Neural crest cell (in vitro differentiated cells): ENCODE results near the gene PRTN3. TPM values are rescaled to one million over a fixed set of nuclear protein-coding genes. Genes with fewer than 3 reads are reported as not detected.
A peak's percentile ranks its signal among the peaks of the same experiment; 100 is the strongest.

Source experiments
- DNase-seq: peaks from one replicate; pipeline ENCODE4 v3.0.0; 2021; ENCODE audit warnings: low read depth, mixed read lengths, low spot score
- H3K27ac Mint-ChIP-seq: one replicate; pipeline ENCODE4 v1.8.0; 2021; ENCODE audit warnings: mild to moderate bottlenecking, mixed read lengths; ENCODE audit not compliant: unreplicated experiment
- H3K27me3 Mint-ChIP-seq: 2 replicates; pipeline ENCODE4 v1.8.0; 2021; ENCODE audit warnings: low read depth, mild to moderate bottlenecking, mixed read lengths
- H3K36me3 Mint-ChIP-seq: 2 replicates; pipeline ENCODE4 v1.8.0; 2021; ENCODE audit warnings: low read depth, mild to moderate bottlenecking, mixed read lengths
- H3K4me1 Mint-ChIP-seq: 2 replicates; pipeline ENCODE4 v1.8.0; 2021; ENCODE audit warnings: mixed read lengths
- H3K4me3 Mint-ChIP-seq: one replicate; pipeline ENCODE4 v1.8.0; 2021; ENCODE audit warnings: mild to moderate bottlenecking, mixed read lengths
- H3K9me3 Mint-ChIP-seq: 2 replicates; pipeline ENCODE4 v1.8.0; 2021; ENCODE audit warnings: mixed read lengths
- CTCF ChIP-seq: fragments of 200-600 bp; sonication (generic); conservative IDR thresholded peaks from 2 replicates; pipeline ENCODE4 v1.5.0; 2021; ENCODE audit warnings: antibody characterized with exemption, mild to moderate bottlenecking
- total RNA-seq: library from RNA; stranded (reverse); gene quantifications from 2 replicates; pipeline ENCODE4 v1.2.1, GENCODE V29; 2021

The PRTN3 gene
- total RNA-seq, 1 donor from 2014 or later, result not detected

DNA sequence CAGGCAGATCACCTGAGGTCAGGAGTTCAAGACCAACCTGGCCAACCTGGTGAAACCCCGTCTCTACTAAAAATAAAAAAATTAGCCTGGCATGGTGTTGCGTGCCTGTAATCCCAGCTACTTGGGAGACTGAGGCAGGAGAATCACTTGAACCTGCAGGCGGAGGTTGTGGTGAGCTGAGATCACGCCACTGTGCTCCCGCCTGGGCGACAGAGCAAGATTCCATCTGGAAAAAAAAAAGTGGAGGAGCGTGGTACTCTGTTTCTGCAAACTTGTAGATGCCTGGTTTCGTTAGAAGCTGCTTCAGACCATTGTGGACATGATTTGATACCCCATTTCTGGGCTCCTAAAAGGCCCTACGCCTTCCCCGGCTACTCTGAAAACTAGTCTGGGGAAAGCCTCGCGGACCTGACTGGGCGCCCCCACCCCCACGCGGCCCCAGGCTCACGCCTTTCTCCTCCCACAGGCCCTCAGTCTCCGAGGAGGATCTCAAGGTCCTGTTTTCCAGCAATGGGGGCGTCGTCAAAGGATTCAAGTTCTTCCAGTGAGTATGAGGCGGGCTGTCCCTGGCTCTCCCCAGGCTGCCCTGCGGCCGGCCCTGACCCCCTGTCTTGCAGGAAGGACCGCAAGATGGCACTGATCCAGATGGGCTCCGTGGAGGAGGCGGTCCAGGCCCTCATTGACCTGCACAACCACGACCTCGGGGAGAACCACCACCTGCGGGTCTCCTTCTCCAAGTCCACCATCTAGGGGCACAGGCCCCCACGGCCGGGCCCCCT lies 30.5 kb upstream of the PRTN3 start:
- peaks cover 7% of the 10 kb centered on the region for H3K4me1 Mint-ChIP-seq
- H3K27me3 Mint-ChIP-seq, result peaks cover 18% of the 10 kb centered on the region
- peak overlapping the region; percentile 51 for H3K4me3 Mint-ChIP-seq
- no peak for DNase-seq
- H3K36me3 Mint-ChIP-seq, result peaks cover 32% of the 10 kb centered on the region
- no peaks in the 10 kb centered on the region for H3K9me3 Mint-ChIP-seq
- H3K27ac Mint-ChIP-seq, result no peak overlapping the region
- no peak for TF ChIP-seq CTCF

DNA sequence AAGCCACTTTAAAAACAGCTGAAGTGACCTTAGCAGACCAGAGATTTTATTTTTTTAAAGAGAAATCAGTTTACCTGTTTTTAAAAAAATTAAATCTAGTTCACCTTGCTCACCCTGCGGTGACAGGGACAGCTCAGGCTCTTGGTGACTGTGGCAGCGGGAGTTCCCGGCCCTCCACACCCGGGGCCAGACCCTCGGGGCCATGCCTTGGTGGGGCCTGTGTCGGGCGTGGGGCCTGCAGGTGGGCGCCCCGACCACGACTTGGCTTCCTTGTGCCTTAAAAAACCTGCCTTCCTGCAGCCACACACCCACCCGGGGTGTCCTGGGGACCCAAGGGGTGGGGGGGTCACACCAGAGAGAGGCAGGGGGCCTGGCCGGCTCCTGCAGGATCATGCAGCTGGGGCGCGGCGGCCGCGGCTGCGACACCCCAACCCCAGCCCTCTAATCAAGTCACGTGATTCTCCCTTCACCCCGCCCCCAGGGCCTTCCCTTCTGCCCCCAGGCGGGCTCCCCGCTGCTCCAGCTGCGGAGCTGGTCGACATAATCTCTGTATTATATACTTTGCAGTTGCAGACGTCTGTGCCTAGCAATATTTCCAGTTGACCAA lies 29.8 kb upstream of the PRTN3 start:
- H3K36me3 Mint-ChIP-seq, result peaks cover 36% of the 10 kb centered on the region
- peaks cover 3% of the 10 kb centered on the region for H3K9me3 Mint-ChIP-seq
- TF ChIP-seq CTCF, result no peak
- H3K27me3 Mint-ChIP-seq, result peaks cover 21% of the 10 kb centered on the region
- peak overlapping the region; percentile 51 for H3K4me3 Mint-ChIP-seq
- DNase-seq, result no peak
- no peak overlapping the region for H3K27ac Mint-ChIP-seq
- peaks cover 7% of the 10 kb centered on the region for H3K4me1 Mint-ChIP-seq

- no peak for TF ChIP-seq CTCF
- Mint-ChIP-seq H3K27me3 (peaks cover 21% of the 10 kb centered on the region), H3K4me3 (peak overlapping the region; percentile 38), H3K27ac (no peak overlapping the region), H3K4me1 (peaks cover 7% of the 10 kb centered on the region), H3K36me3 (peaks cover 40% of the 10 kb centered on the region), H3K9me3 (peaks cover 6% of the 10 kb centered on the region)
- DNase-seq, result no peak
Measured at GRCh38 chr19:811506-812048, 29.2 kb upstream of the PRTN3 start.

DNA sequence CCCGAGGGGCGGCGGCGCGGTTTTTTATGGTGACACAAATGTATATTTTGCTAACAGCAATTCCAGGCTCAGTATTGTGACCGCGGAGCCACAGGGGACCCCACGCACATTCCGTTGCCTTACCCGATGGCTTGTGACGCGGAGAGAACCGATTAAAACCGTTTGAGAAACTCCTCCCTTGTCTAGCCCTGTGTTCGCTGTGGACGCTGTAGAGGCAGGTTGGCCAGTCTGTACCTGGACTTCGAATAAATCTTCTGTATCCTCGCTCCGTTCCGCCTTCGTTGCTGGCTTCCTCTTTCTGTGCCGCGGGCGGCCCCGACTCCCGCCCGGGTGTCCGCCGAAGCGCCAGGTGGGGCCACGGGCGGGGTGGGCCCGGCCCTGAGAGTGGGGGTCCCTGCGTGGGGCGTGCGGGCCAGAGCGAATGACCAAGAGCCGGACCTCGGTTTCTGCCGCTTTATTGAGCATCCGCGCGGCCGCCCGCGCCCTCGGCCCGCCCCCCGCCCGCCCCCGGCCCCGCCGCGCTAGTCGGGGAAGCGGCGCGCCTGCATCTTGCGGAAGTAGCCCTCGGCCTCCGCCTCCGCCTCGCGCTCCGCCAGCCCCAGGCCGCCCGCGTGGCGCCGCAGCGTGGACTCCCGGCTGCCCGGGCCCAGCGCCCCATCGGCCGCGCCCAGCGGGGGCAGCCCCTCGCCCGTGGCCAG lies 28.6 kb upstream of the PRTN3 start:
- H3K4me3 Mint-ChIP-seq, result peak overlapping the region; percentile 38
- H3K9me3 Mint-ChIP-seq, result peaks cover 7% of the 10 kb centered on the region
- peaks cover 20% of the 10 kb centered on the region for H3K27me3 Mint-ChIP-seq

More for the DNA sequence above, 28.6 kb upstream of the PRTN3 start:
- H3K36me3 Mint-ChIP-seq, result peaks cover 38% of the 10 kb centered on the region
- peaks cover 7% of the 10 kb centered on the region for H3K4me1 Mint-ChIP-seq
- no peak for TF ChIP-seq CTCF
- no peak overlapping the region for H3K27ac Mint-ChIP-seq
- DNase-seq, result no peak
